Thyroid gland (tissue), 4 donors: Measurements from ENCODE around the gene ACHE. TPM values are rescaled to one million over a fixed set of nuclear protein-coding genes. Genes with fewer than 3 reads are reported as not detected.

ENCODE experiments used
- DNase-seq, 2 donors: peaks; one replicate each; pipeline ENCODE4 v3.0.0-alpha.2; 2019
- H3K27ac ChIP-seq, 3 donors: fragments of 200-600 bp; sonication (generic); 1 replicate in 2 of 3; 2 replicates in 1 of 3; pipeline ENCODE4 v1.5.1; 2016 to 2019; ENCODE audit warnings: mild to moderate bottlenecking in 1 of 3, moderate library complexity in 1 of 3
- H3K27me3 ChIP-seq: fragments of 200-600 bp; sonication (generic); one replicate; pipeline ENCODE4 v1.5.1; 2019
- H3K36me3 ChIP-seq, 2 donors: fragments of 200-600 bp; sonication (generic); one replicate each; pipeline ENCODE4 v1.5.1; 2016 to 2019
- H3K4me1 ChIP-seq, 2 donors: fragments of 200-600 bp; sonication (generic); one replicate each; pipeline ENCODE4 v1.5.1; 2017 to 2019
- H3K4me3 ChIP-seq, 3 donors: fragments of 200-600 bp; sonication (generic); replicated peaks in 1 of 3; 1 replicate in 2 of 3; 2 replicates in 1 of 3; pipeline ENCODE4 v1.5.1; 2016; ENCODE audit warnings: mild to moderate bottlenecking in 1 of 3
- H3K9me3 ChIP-seq: fragments of 200-600 bp; sonication (generic); one replicate; pipeline ENCODE4 v1.5.1; 2017
- POLR2A ChIP-seq, 2 donors: fragments of 450-650 bp; IDR thresholded peaks; one replicate each; pipeline ENCODE4 v1.6.1; 2017; ENCODE audit warnings: antibody characterized with exemption in 2 of 2, mild to moderate bottlenecking in 2 of 2, moderate library complexity in 1 of 2
- WGBS, 2 donors: methylation state at CpG; one replicate each; pipeline ENCODE4 v1.1.5; 2017; 5-methylcytosine and 5-hydroxymethylcytosine counted together
- intact Hi-C: fragments of 100-400 bp; cut with DNase I; formaldehyde crosslinking; loops from one replicate; pipeline ENCODE4 v1.15.1; 2023
- total RNA-seq, 4 donors: library from RNA; depleted of rRNA; stranded (reverse); fragments of >200 nt; gene quantifications; one replicate each; pipeline ENCODE4 v1.2.3, GENCODE V29; 2016
- TF ChIP-seq, protein P1 (sequence below), 6 experiments: fragments of 200-600 bp in 3 of 6; fragments of 450-650 bp in 3 of 6; sonication (generic) in 3 of 6; IDR thresholded peaks; one replicate each; pipeline ENCODE4 v1.5.1; 2016 to 2019; ENCODE audit warnings: antibody characterized with exemption in 6 of 6, mild to moderate bottlenecking in 2 of 6, inconsistent platforms in 1 of 6, moderate library complexity in 1 of 6

Gene ACHE
- total RNA-seq, 4 donors from 2014 or later: 1.0 to 4.8 (median 1.8) TPM

- Histone ChIP-seq H3K36me3 (peaks cover 41 to 42% of the 10 kb centered on the region in 2 donors), H3K27me3 (no peaks in the 10 kb centered on the region), H3K4me3 (peak within 1 kb of the TSS; percentile 3 to 62 (median 40)), H3K9me3 (no peaks in the 10 kb centered on the region), H3K27ac (peak within 1 kb of the TSS; percentile 88 to 97 (median 92)), H3K4me1 (peaks cover 17 to 21% of the 10 kb centered on the region in 2 donors)
- WGBS, 2 donors: 0% methylated on average over 15 of the region's 73 CpGs; no CpG with 5 or more reads in 1 of the 2 donors
- DNase-seq: no peak
- intact Hi-C loops: no loop called here
- no peak for TF ChIP-seq POLR2A (IDR thresholded peaks at IDR 0.05)
- TF ChIP-seq, protein P1, sequence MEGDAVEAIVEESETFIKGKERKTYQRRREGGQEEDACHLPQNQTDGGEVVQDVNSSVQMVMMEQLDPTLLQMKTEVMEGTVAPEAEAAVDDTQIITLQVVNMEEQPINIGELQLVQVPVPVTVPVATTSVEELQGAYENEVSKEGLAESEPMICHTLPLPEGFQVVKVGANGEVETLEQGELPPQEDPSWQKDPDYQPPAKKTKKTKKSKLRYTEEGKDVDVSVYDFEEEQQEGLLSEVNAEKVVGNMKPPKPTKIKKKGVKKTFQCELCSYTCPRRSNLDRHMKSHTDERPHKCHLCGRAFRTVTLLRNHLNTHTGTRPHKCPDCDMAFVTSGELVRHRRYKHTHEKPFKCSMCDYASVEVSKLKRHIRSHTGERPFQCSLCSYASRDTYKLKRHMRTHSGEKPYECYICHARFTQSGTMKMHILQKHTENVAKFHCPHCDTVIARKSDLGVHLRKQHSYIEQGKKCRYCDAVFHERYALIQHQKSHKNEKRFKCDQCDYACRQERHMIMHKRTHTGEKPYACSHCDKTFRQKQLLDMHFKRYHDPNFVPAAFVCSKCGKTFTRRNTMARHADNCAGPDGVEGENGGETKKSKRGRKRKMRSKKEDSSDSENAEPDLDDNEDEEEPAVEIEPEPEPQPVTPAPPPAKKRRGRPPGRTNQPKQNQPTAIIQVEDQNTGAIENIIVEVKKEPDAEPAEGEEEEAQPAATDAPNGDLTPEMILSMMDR (IDR thresholded peaks at IDR 0.05): no peak
Observed at GRCh38 chr7:100888988-100889750, 6.5 kb downstream of the ACHE start, which contains the start of gene UFSP1. Gene UFSP1 (minus strand): TSS chr7:100889715. CDS start chr7:100889271, 444 bp downstream.

DNA sequence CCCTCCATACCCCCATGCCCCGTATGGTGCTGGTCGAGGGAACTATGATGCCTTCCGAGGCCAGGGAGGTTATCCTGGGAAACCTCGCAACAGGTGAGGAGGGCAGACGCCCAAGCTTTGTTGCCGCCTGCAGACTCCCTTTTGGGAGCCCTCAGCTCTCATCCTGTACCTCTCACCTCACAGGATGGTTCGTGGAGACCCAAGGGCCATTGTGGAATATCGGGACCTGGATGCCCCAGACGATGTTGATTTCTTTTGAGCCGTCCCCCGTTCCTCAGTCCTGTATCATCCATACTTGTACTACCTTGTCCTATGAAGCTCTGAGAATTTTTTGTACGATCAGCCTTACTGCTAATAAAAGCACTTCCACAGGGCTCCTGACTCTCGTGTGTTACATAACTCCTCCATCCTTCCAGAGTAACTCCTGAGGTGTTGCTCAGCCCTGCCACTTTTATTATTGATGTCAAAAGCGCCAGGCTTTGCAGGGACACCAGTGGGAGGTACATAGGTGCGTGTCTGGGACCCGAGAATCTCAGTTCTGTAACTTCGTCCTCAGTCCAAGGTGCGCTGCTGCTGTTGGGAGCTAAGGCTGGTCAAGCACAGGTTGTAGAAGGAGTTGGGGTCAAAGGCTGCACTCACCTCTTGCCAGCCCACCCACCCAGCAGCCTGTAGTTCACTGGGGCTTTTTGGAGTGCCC, 7.2 kb downstream of the ACHE start:
- H3K4me1 ChIP-seq: peaks cover 17 to 21% of the 10 kb centered on the region in 2 donors
- H3K9me3 ChIP-seq: no peaks in the 10 kb centered on the region
- H3K36me3 ChIP-seq: peaks cover 49% of the 10 kb centered on the region in 2 donors
- H3K27ac ChIP-seq: no peak overlapping the region
- DNase-seq: no peak
- 86% methylated on average over 18 of the region's 18 CpGs for WGBS, 2 donors
- H3K4me3 ChIP-seq: peak overlapping the region in 1 of 3 donors; percentile 62
- H3K27me3 ChIP-seq: no peaks in the 10 kb centered on the region
- intact Hi-C loops: no loop called here
- TF ChIP-seq POLR2A (IDR thresholded peaks at IDR 0.05): no peak
- TF ChIP-seq, protein P1 (IDR thresholded peaks at IDR 0.05): no peak

DNA sequence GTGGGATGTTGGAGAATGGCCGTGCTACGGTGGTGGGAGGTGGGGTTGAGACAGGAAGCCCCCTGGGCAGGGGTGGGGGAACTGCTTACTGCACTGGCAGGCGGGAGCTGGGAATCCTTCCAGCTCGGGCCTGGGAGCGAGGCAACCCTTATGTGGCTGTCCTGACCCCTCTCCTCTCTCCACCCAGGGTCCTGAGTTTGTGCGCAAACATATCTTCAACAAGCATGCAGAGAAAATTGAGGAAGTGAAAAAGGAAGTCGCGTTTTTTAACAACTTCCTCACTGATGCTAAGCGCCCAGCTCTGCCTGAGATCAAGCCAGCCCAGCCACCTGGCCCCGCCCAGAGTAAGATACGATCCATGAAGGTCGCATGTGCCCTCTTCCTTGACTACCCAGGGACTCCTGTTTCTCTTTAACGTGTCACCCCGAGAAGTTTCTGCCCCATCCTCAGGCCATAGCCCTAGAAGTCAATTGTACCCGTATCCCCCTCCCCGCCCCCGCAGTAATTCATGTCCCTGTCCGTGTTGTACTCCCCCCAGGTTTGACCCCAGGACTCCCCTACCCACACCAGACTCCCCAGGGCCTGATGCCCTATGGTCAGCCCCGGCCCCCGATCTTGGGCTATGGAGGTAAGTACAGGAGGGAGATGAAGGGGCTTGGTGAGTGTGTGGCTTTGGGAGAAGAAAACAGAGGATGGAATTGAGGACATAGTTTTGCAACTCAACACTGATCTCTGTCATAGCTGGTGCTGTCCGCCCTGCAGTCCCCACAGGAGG, 8.0 kb downstream of the ACHE start:
- Histone ChIP-seq H3K27me3 (no peaks in the 10 kb centered on the region), H3K4me1 (peaks cover 17 to 21% of the 10 kb centered on the region in 2 donors), H3K27ac (no peak overlapping the region), H3K9me3 (no peaks in the 10 kb centered on the region), H3K4me3 (no peak overlapping the region), H3K36me3 (peaks cover 56% of the 10 kb centered on the region in 2 donors)
- DNase-seq: no peak
- WGBS, 2 donors: 67 to 79% methylated on average over 21 of the region's 21 CpGs
- TF ChIP-seq, protein P1 (IDR thresholded peaks at IDR 0.05): no peak
- no peak for TF ChIP-seq POLR2A (IDR thresholded peaks at IDR 0.05)
- intact Hi-C loops: no loop called here

- intact Hi-C loops: no loop called here
- peaks cover 17 to 21% of the 10 kb centered on the region in 2 donors for H3K4me1 ChIP-seq
- H3K27ac ChIP-seq: no peak overlapping the region
- H3K27me3 ChIP-seq: no peaks in the 10 kb centered on the region
- peaks cover 63% of the 10 kb centered on the region in 2 donors for H3K36me3 ChIP-seq
- no peak for DNase-seq
- WGBS, 2 donors: 88 to 89% methylated on average over 25 of the region's 25 CpGs
- TF ChIP-seq POLR2A (IDR thresholded peaks at IDR 0.05): no peak
- TF ChIP-seq, protein P1 (IDR thresholded peaks at IDR 0.05): no peak
- no peaks in the 10 kb centered on the region for H3K9me3 ChIP-seq
- no peak overlapping the region for H3K4me3 ChIP-seq
Observed at GRCh38 chr7:100886936-100887515, 8.7 kb downstream of the ACHE start.
